GM10847 (cell line): ENCODE data around the gene TSTD2.

Experiments
- POLR2A ChIP-seq: IDR thresholded peaks from 2 replicates; pipeline ENCODE4 v1.6.1; 2011; ENCODE audit not compliant: insufficient read length; ENCODE audit errors: extremely low read depth

TSTD2 gene

GRCh38 chr9:97600531-97601227, 32.5 kb downstream of the TSTD2 start:
- TF ChIP-seq POLR2A, result no peak

- TF ChIP-seq POLR2A, result no peak
Observed at GRCh38 chr9:97599314-97599846, 33.8 kb downstream of the TSTD2 start.

- TF ChIP-seq POLR2A, result no peak
Observed at GRCh38 chr9:97598461-97599288, 34.5 kb downstream of the TSTD2 start.

- TF ChIP-seq POLR2A, result no peak
Observed at GRCh38 chr9:97596906-97597305, 36.3 kb downstream of the TSTD2 start.

- TF ChIP-seq POLR2A, result no peak
Observed at GRCh38 chr9:97594381-97594921, 38.7 kb downstream of the TSTD2 start.

GRCh38 chr9:97593960-97594359, 39.2 kb downstream of the TSTD2 start:
- no peak for TF ChIP-seq POLR2A

- no peak for TF ChIP-seq POLR2A
Observed at GRCh38 chr9:97592126-97592525, 41.0 kb downstream of the TSTD2 start.

GRCh38 chr9:97591535-97591934, 41.6 kb downstream of the TSTD2 start:
- no peak for TF ChIP-seq POLR2A

GRCh38 chr9:97579914-97580313, 53.3 kb downstream of the TSTD2 start:
- no peak for TF ChIP-seq POLR2A

- no peak for TF ChIP-seq POLR2A
Observed at GRCh38 chr9:97578846-97579245, 54.3 kb downstream of the TSTD2 start.

- TF ChIP-seq POLR2A, result no peak
Observed at GRCh38 chr9:97577051-97577450, 56.1 kb downstream of the TSTD2 start.

GRCh38 chr9:97575673-97576200, 57.4 kb downstream of the TSTD2 start:
- TF ChIP-seq POLR2A, result no peak

GRCh38 chr9:97573482-97574073, 59.6 kb downstream of the TSTD2 start:
- TF ChIP-seq POLR2A, result no peak

GRCh38 chr9:97572892-97573365, 60.2 kb downstream of the TSTD2 start:
- TF ChIP-seq POLR2A, result no peak

GRCh38 chr9:97572196-97572891, 60.8 kb downstream of the TSTD2 start:
- TF ChIP-seq POLR2A, result no peak

GRCh38 chr9:97571664-97572063, 61.5 kb downstream of the TSTD2 start:
- no peak for TF ChIP-seq POLR2A
